GM21717 (cell line): ENCODE results near the gene CTDSP2.
"Not testable (repeated sequence)": the region's sequence is repeated elsewhere in the genome, so short reads cannot be mapped to it uniquely, and the experiment has no call there.

ENCODE experiments used
- ATAC-seq: cut with Tn5 transposase; IDR thresholded peaks from one replicate; pipeline ENCODE4 v1.9.1; 2021; ENCODE audit warnings: mild to moderate bottlenecking, moderate library complexity; ENCODE audit not compliant: unreplicated experiment

CTDSP2 gene

GRCh38 chr12:57882575-57882974 lies 36.0 kb upstream of the CTDSP2 start:
- no peak for ATAC-seq

DNA sequence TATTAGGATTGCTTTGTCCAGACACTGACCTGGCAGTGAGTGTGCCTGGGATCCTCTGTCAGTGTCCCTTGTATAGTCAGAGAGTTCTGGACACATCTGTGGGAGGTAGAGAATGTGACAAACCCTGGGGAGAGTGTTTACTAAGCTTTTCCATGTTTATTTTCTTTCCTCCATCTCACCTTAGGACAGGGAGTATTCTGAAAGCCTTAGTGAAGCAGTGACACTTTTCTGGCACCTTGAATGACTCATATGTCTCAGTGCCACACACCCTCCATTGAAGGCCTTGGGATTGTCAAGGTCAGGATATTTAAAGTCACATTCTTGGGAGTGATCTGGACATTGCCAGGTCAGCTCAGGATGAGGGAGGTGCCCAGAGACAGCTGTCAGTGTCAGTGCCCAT lies 34.9 kb upstream of the CTDSP2 start:
- ATAC-seq, result no peak

- ATAC-seq, result not testable (repeated sequence)
These were observed 34.5 kb upstream of the CTDSP2 start for GRCh38 chr12:57881035-57881434.

DNA sequence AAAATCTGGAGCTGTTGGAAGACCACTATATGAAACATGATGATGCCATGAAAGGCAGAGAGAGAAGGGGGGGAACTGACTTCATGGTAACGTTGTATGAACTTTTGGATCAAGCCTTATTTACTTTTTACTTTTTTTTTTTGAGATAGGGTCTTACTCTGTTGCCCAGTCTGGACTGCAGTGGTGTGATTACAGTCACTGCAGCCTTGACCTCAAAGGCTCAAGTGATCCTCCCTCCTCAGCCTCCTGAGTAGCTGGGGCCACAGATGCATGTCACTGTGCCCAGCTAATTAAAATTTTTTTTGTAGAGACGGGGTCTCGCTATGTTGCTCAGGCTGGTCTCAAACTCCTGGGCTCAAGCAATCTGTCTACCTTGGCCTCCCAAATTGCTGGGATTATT lies 31.3 kb upstream of the CTDSP2 start:
- ATAC-seq, result no peak

GRCh38 chr12:57875753-57876547 lies 29.4 kb upstream of the CTDSP2 start:
- ATAC-seq, result no peak

DNA sequence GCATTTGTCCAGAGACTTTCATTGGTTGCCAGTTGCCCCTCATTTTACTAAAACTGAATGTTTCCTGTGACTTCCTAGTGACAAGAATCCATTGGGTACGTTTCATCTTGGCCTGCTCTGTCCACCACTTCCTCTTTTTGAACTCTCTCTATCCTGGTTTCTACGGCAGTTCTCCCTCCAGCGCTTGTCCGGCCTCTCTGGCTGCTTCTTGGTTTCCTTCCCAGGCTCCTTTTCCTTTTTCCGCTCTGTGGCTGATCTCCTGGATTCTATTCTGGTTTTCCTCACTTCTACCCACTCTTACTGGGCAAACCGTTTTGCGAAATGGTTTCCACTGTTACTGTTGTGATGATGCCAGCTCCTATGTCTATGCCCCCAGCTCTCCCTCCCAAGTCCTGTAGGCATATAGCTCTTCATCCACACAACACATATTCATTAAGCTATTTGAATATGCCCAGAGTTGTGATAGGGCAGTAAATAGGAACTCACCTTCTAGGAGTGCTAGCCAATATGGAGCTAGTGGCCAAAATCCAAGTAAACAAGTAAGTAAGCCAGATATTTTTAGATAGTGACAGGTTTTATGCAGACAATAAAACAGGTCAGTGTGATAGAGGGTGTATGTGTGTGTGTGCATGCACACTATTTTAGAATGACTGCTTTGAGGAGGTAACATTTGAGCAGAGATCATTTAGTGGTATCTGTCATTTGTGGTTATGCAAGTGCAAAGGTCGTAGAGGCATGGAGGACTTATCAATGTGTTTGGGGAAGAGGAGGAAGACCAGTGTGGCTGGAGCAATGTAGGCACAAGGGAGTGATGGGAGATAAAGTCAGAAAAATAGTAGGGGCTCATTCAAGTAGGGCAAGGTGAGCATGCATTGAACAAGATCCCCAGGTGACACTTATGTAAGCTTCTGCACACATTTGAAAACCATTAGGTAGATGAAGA lies 27.9 kb upstream of the CTDSP2 start:
- no peak for ATAC-seq

DNA sequence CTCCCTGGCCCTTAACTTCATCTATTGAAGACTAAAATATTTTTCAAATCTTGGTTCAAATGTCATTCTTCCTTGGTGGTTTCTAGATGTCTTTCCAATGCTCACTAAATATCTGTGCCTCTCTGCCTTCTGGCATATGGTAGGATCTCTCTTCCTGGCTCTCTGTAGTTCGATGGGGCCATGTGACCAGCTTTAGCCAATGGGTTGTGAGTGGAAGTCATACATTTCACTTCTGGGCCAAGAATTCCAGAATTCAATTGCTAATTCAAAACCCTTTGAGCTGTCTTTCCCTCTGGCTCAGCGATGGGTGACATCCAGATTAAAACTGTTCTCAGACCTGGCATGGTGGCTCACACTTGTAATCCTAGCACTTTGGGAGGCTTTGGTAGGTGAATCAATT lies 25.8 kb upstream of the CTDSP2 start:
- no peak for ATAC-seq

DNA sequence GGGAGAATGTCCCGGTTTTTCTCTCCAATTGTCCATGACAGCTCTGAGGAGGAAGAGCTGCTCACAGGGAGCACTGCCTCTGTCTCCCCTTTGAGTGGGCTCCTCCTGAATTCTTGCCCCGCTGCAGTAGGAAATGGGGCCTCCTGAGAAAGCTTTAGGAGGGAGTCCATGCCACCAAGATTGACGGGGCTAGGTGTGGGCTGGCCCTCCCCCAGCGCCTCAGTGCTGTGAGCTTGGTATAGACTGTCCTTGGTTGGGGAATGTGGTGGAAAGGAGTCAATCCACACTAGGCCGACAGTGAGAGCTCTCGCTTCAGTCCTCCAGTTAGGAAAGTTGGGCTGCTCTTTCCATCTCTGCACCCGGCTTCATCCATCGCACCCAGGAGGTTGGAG lies 23.4 kb upstream of the CTDSP2 start:
- no peak for ATAC-seq

- ATAC-seq, result no peak
These were observed 22.9 kb upstream of the CTDSP2 start for GRCh38 chr12:57869298-57869926.

GRCh38 chr12:57868851-57869268 lies 22.3 kb upstream of the CTDSP2 start:
- no peak for ATAC-seq

- ATAC-seq, result no peak
These were observed 21.7 kb upstream of the CTDSP2 start for GRCh38 chr12:57868221-57868620.

GRCh38 chr12:57866308-57867019 lies 19.9 kb upstream of the CTDSP2 start:
- no peak for ATAC-seq

DNA sequence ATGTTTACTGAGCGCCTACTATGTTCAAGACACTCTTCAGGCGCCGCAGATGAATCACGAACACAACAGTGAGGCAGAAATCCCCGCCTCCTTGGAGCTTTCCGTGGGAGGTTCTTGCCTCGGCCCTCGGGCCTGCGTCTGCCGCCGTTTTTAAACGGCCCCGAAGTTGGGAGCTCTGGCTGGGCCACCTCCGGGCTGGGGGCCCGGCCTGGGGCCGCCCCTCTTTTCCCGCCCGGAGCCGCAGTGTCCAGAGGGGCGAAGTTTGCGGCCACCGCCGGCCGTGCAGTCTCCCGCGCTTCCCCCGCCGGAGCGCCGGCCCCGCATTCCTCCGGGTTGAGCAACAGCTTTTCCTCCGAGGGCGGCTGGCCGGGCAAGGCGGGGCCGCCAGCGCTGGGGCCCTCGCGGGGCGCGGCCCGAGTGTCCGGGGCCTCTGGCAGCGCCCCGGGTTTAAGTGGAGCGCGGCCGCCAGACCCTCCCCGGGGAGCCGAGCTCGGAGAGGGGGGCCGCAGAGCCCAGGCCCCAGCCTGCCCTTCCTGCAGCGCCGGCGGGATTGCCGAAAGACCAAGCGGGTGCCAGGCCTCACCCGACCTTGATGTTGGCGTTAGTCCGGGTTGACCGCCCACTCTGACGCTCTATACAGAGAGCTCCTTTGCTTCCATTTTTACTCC lies 18.7 kb upstream of the CTDSP2 start:
- peak; percentile 80 for ATAC-seq

GRCh38 chr12:57864442-57865083 lies 18.0 kb upstream of the CTDSP2 start:
- no peak for ATAC-seq

GRCh38 chr12:57863676-57864075 lies 17.1 kb upstream of the CTDSP2 start:
- ATAC-seq, result no peak

DNA sequence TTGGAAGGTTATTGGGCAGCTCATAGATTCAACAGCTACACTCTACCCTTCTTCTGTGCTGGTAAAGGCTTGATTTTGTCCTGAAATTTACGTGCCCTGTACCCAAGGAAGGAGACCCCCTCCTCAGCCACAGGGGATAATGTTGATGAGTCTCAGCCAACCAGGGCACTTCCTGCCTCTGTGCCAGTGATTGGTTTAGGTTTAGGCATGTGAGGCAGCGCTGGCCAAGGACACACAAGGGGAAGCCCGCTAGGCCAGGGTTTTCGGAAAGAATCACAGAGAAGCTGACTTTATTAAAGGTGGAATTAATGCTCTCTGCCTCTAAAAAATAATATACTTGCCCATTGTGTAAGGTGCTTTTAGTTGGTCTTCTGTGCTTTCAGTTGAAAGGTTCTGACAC lies 15.4 kb upstream of the CTDSP2 start:
- no peak for ATAC-seq

DNA sequence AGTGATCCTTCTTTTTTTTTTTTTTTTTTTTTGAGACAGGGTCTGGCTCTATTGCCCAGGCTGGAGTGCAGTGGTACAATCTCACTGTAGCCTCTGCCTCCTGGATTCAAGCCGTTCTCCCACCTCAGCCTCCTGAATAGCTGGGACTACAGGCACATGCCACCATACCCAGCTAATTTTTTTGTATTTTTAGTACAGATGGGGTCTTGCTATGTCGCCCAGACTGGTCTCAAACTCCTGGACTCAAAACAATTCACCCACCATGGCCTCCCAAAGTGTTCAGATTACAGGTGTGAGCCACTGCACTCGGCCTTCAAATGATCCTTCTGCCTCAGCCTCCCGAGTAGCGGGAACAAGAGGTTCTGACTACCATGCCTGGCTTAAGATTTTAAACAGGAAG lies 14.4 kb upstream of the CTDSP2 start:
- not testable (repeated sequence) for ATAC-seq

- ATAC-seq, result no peak
These were observed 12.6 kb upstream of the CTDSP2 start for GRCh38 chr12:57859121-57859520.

DNA sequence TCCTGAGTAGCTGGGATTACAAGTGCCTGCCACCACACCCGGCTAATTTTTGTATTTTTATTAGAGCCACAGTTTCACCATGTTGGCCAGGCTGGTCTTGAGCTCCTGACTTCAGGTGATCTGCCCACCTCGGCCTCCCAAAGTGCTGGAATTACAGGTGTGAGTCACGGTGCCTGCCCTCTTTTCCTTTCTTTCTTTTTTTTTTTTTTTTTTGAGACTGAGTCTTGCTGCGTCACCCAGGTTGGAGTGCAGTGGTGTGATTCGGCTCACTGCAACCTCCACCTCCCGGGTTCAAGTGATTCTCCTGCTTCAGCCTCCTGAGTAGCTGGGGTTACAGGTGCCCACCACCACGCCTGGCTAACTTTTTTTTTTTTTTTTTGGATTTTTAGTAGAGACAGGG lies 11.6 kb upstream of the CTDSP2 start:
- ATAC-seq, result not testable (repeated sequence)

DNA sequence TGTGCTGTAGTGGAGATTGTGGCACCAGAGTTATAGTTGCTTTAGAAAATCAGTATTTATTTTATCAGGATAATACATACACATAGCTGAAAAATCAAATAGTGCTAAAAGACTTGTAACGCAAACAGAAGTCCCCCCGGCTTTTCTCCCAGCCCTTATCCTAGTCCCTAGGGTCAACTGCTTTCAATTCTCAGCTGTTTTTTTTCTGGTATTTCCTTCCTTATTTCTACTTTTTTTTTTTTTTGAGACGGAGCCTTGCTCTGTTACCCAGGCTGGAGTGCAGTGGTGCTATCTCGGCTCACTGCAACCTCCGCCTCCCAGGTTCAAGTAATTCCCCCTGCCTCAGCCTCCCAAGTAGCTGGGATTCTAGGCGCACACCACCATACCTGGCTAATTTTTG lies 8.4 kb upstream of the CTDSP2 start:
- ATAC-seq, result no peak
